Breast epithelium (tissue), 3 donors: ENCODE measurements around the gene HS3ST3A1.

Source experiments
- POLR2A ChIP-seq: fragments of 450-650 bp; IDR thresholded peaks from one replicate; pipeline ENCODE4 v1.6.1; 2016; ENCODE audit warnings: antibody characterized with exemption, mild to moderate bottlenecking, moderate library complexity
- TF ChIP-seq, protein P1 (sequence below), 3 donors: fragments of 450-650 bp; IDR thresholded peaks; one replicate each; pipeline ENCODE4 v1.5.1; 2016 to 2017; ENCODE audit warnings: antibody characterized with exemption in 3 of 3, mild to moderate bottlenecking in 3 of 3, moderate library complexity in 3 of 3

DNA sequence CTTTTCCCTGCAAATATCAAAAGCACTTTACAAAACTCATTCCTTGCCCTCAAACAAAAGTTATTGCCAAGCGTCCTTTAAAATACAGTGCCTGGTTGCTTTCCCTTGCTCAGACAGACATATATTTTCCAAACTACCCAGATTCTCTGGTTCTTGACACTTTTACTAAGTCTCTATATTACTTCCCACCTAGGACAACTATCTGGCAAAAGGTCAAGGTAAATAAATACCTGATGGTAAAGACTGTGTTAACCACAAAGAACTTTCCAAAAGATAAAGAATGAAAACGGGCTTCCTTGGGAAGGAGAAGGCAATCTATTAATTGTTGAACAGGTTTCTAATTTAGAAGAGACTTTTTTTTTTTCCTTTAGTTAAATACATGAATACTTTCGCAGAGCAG lies 1.9 kb downstream of the HS3ST3A1 start:
- TF ChIP-seq, protein P1, sequence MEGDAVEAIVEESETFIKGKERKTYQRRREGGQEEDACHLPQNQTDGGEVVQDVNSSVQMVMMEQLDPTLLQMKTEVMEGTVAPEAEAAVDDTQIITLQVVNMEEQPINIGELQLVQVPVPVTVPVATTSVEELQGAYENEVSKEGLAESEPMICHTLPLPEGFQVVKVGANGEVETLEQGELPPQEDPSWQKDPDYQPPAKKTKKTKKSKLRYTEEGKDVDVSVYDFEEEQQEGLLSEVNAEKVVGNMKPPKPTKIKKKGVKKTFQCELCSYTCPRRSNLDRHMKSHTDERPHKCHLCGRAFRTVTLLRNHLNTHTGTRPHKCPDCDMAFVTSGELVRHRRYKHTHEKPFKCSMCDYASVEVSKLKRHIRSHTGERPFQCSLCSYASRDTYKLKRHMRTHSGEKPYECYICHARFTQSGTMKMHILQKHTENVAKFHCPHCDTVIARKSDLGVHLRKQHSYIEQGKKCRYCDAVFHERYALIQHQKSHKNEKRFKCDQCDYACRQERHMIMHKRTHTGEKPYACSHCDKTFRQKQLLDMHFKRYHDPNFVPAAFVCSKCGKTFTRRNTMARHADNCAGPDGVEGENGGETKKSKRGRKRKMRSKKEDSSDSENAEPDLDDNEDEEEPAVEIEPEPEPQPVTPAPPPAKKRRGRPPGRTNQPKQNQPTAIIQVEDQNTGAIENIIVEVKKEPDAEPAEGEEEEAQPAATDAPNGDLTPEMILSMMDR (IDR thresholded peaks at IDR 0.05), result no peak
- TF ChIP-seq POLR2A, result no peak
